Sigmoid colon (tissue), 4 donors: Measurements from ENCODE around the gene CAMTA1.

Experiments used
- CTCF ChIP-seq, 4 experiments: fragments of 450-650 bp in 3 of 4; fragments of 200-600 bp in 1 of 4; IDR thresholded peaks; one replicate each; pipeline ENCODE4 v1.5.1; 2016 to 2019; ENCODE audit warnings: antibody characterized with exemption in 4 of 4, mild to moderate bottlenecking in 3 of 4, moderate library complexity in 2 of 4
- EP300 ChIP-seq, 4 donors: sonication (generic); formaldehyde crosslinking; IDR thresholded peaks; one replicate each; pipeline ENCODE4 v1.6.1; 2017; ENCODE audit warnings: antibody characterized with exemption in 4 of 4

DNA sequence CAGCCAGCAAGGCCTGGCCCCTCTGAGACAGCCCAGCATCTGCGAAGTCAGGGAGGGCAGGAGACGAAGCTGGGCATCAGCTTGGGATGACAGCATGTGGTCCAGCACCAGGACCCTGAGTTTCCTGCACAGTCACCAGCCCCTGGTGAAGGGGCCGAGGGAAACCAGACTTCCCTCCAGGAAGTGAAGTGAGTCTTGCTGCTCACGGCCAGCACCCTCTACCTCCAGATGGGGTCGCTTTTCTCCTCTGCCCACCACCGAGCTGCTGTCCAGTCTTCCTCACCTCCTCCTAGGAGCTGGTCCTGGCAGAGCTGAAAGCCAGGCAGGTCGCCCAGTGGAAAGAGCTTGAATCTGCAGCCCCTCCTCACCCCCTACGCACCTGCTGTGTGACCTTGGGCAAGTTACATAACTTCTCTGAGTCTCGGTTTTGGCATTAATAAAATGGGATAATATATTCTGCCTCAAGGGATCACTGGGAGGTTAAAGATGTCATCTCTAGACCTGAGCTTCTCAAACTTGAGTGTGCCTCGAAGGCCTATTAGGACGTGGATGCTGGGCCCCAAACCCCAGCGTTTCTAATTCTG lies 867.4 kb downstream of the CAMTA1 start:
- no peak for TF ChIP-seq CTCF (IDR thresholded peaks at IDR 0.05)
- no peak for TF ChIP-seq EP300 (IDR thresholded peaks at IDR 0.05)
